LNCAP (cell line): ENCODE results near the gene ELK4.

Experiments used
- TF ChIP-seq, protein P1 (sequence below): fragments of 450-650 bp; IDR thresholded peaks from 2 replicates; pipeline ENCODE4 v1.5.1; 2017; ENCODE audit warnings: mild to moderate bottlenecking

The ELK4 gene

DNA sequence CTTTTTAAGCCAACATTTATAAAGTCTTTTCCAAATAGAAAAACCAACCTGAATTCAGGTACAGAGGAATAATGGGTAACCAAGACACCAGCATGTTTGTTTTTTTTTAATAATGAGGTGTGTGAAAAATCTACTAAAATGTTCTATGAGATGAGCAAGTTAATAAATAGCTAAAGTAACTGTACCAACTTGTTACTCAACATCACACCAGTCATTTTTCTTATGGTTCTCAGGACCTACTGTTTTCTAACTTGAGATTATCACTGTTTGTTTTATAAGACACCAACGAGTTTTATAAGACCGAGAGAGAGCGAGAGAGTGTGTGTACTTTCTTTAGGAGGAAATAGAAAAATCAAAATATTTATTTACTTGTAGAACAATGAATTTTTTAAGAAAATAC, 12.4 kb downstream of the ELK4 start:
- TF ChIP-seq, protein P1, sequence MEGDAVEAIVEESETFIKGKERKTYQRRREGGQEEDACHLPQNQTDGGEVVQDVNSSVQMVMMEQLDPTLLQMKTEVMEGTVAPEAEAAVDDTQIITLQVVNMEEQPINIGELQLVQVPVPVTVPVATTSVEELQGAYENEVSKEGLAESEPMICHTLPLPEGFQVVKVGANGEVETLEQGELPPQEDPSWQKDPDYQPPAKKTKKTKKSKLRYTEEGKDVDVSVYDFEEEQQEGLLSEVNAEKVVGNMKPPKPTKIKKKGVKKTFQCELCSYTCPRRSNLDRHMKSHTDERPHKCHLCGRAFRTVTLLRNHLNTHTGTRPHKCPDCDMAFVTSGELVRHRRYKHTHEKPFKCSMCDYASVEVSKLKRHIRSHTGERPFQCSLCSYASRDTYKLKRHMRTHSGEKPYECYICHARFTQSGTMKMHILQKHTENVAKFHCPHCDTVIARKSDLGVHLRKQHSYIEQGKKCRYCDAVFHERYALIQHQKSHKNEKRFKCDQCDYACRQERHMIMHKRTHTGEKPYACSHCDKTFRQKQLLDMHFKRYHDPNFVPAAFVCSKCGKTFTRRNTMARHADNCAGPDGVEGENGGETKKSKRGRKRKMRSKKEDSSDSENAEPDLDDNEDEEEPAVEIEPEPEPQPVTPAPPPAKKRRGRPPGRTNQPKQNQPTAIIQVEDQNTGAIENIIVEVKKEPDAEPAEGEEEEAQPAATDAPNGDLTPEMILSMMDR = no peak

DNA sequence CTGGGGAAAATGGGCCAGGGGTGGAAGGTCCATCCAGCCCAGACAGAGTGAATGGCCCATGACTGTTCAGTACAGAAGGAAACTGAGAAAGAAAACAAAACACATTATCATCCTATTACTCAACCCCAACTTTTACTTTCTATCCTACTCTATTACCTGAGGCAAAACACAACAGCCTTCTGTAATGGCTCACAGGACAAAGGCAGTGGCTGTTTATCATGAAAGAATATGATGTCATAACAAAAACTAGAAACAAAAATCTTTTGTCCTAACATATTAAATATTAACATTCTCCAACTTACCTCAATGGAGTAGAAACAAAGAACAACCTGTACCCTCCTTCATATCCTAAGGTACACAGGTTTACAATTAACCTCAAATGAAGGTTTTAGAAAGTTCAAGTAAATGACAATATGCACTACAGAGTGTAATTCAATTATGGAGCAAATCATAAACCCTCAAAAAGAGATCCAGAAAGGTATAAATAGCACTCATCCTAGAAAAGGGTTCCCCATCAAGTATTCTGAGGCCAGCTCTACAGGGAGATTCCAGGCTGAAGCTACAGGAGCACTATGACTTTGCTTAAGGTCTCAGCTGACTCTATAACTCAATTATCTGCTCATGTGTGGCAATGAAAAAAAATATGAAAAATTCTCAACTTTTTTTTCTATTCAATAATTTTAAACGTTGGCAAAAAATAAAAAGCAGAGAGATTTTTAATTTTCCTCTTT, 15.1 kb downstream of the ELK4 start:
- TF ChIP-seq, protein P1 = no peak

DNA sequence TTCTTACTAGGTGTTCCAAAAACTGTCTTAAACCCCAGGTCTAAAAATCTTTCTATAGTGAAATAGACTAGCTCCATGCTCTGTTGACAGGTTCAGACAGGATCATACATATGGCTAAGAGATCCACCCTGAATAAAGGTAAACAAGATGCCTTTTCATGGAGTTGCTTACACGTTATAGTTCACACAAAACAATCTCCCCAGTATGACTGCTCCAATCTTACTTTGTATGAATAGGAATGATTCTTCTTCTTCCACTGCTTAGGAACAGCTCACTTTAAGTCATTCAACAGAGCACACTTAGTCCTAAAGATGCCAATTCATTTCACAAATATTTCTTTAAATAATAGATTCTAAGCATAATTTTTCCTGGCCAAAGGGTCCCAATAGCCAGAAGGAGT, 16.0 kb downstream of the ELK4 start:
- TF ChIP-seq, protein P1 = no peak

DNA sequence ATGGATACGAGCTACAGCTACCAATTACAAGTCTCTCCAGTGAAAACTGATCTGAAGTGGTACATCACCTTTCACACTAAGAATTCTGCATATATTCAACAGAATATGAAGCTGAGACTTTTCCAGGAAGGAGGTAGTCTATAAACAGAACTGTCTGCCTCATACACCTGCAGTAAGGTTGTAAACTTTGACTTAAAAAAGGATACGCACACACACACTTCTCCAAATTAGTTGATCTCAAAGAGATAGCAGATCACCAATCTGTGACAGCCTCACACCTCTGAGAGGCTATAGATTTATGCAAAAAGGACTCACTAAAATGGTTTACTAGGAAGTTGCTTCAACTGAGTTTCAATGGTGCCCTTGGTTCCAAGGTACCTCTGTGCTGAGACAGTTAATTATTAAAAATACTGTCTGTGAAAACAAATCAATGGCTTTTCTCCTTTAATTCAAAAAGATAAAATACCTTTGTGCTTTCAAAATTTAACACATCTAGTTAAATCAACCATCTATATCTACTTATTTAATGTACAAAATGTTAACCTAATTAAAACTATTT, 17.9 kb downstream of the ELK4 start:
- TF ChIP-seq, protein P1 = no peak

DNA sequence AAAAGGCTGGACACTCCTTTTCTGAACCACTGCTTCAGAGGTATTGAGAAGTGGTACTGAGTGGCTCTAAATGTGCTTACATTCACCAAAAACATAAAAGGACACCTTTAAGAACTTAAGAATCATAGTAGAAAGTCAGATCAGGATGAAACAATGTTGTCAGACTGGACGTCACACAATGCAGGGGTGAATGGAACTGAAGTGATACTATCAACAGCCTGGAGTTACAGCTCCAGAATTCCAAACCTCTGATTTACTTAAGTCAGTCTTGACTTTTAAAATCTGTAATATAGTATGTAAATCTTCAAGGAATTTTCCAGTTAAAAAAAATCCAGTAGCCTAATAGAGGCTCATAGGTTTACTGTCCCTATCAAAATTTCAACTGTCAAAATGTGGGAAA, 19.3 kb downstream of the ELK4 start:
- TF ChIP-seq, protein P1 = no peak

DNA sequence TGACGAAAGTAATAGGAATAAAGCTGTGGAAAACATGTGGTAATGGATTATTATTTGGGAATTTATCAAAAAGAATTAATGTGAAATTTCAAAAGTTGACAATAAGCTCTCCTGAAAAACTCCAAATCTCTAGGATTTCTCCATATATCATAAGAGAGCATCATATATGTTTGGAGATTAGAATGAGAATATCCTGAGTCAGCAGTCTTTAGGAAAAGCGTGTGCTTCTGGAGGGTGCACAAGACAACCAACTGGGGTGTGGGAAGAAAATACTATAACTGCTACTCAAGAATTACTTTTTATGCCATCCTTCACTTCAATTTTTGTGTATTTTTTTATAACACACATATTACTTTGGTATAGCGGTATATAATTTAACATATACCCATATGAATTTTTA, 19.7 kb downstream of the ELK4 start:
- TF ChIP-seq, protein P1 = no peak

DNA sequence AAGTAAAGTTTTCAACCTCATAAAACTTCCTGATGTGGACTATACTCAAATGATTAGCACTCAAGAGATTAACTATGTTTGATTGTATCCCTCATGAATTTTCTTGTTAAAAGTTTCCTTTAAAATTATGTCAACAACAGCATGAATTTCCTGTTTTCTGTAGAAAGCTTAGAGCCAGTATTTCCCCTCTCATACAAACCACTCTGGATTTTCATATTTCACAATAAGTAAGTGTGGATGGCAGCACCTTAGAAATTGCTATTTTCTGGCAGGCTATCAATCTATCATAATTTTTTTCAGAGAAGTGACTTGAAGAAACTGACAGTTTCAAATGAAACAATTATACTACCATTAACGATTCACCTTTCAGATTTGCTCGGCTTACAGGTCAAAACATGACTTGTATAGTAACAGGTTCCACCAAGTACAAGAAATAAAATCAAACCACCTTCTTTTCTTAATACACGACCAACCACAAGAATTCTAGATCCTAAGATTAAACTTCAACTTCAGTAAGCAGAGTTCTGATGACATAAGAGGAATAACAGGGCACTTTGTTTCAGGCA, 20.8 kb downstream of the ELK4 start:
- TF ChIP-seq, protein P1 = no peak
